WTC11 (cell line): ENCODE results near the gene SPEN. TPM values are rescaled to one million over a fixed set of nuclear protein-coding genes. Genes with fewer than 3 reads are reported as not detected.

Experiments
- ATAC-seq: fragments of 200-7000 bp; cut with Tn5 transposase; 2 replicates; pipeline ENCODE4 v1.10.0; 2021; ENCODE audit warnings: mild to moderate bottlenecking, moderate library complexity
- CTCF ChIA-PET: fragments of 300-600 bp; sonication (Branson Sonifier 250); formaldehyde crosslinking; loops from one replicate; lab custom pipeline; 2021; ENCODE audit warnings: antibody characterized with exemption; lab: Charles Lee
- POLR2A ChIA-PET: fragments of 350-600 bp; sonication (Branson Sonifier 250); formaldehyde crosslinking; loops from one replicate; lab custom pipeline; 2021; ENCODE audit warnings: antibody characterized with exemption; lab: Charles Lee
- DNase-seq: peaks from one replicate; pipeline ENCODE4 v3.0.0; 2021; ENCODE audit warnings: low spot score
- H3K27ac Mint-ChIP-seq: 2 replicates; pipeline ENCODE4 v1.8.0; 2021; ENCODE audit warnings: mixed read lengths
- H3K27me3 Mint-ChIP-seq: 2 replicates; pipeline ENCODE4 v1.8.0; 2021; ENCODE audit warnings: low read depth, mild to moderate bottlenecking, moderate library complexity, mixed read lengths
- H3K36me3 Mint-ChIP-seq: 2 replicates; pipeline ENCODE4 v1.8.0; 2021; ENCODE audit warnings: mixed read lengths
- H3K4me1 Mint-ChIP-seq: 2 replicates; pipeline ENCODE4 v1.8.0; 2022; ENCODE audit warnings: mixed read lengths
- H3K4me3 Mint-ChIP-seq: 2 replicates; pipeline ENCODE4 v1.8.0; 2021; ENCODE audit warnings: mild to moderate bottlenecking, moderate library complexity, mixed read lengths
- H3K9me3 Mint-ChIP-seq: 2 replicates; pipeline ENCODE4 v1.8.0; 2021; ENCODE audit warnings: mixed read lengths
- ARID4B ChIP-seq: sonication (generic); formaldehyde crosslinking; IDR thresholded peaks from 2 replicates; pipeline ENCODE4 v1.8.0; 2023; ENCODE audit warnings: missing genetic modification reagents, mild to moderate bottlenecking, borderline replicate concordance
- CDX4 ChIP-seq: fragments of 250-450 bp; sonication (Bioruptor Pico); IDR thresholded peaks from 2 replicates; pipeline ENCODE4 v1.9.0; 2021; ENCODE audit warnings: moderate library complexity, mild to moderate bottlenecking, inconsistent platforms, borderline replicate concordance
- E2F1 ChIP-seq: sonication (generic); formaldehyde crosslinking; IDR thresholded peaks from 2 replicates; pipeline ENCODE4 v1.8.0; 2022; ENCODE audit warnings: mild to moderate bottlenecking, missing genetic modification reagents
- ERG ChIP-seq: fragments of 250-450 bp; sonication (Bioruptor Pico); IDR thresholded peaks from 2 replicates; pipeline ENCODE4 v1.8.0; 2021; ENCODE audit warnings: mild to moderate bottlenecking
- GABPB1 ChIP-seq: sonication (generic); formaldehyde crosslinking; IDR thresholded peaks from 2 replicates; pipeline ENCODE4 v1.8.1; 2023; ENCODE audit warnings: mild to moderate bottlenecking, missing genetic modification reagents
- JAZF1 ChIP-seq: fragments of 250-450 bp; sonication (Bioruptor Pico); IDR thresholded peaks from 2 replicates; pipeline ENCODE4 v1.9.0; 2021; ENCODE audit warnings: moderate library complexity, mild to moderate bottlenecking, inconsistent platforms
- MXD4 ChIP-seq: fragments of 250-450 bp; sonication (Bioruptor Pico); IDR thresholded peaks from 2 replicates; pipeline ENCODE4 v1.8.0; 2021; ENCODE audit warnings: mild to moderate bottlenecking, moderate library complexity, borderline replicate concordance
- NR3C1 ChIP-seq: sonication (generic); formaldehyde crosslinking; conservative IDR thresholded peaks from 2 replicates; pipeline ENCODE4 v1.8.1; 2023; ENCODE audit warnings: low read depth, mild to moderate bottlenecking, missing genetic modification reagents
- RELA ChIP-seq: sonication (generic); formaldehyde crosslinking; IDR thresholded peaks from 2 replicates; pipeline ENCODE4 v1.8.1; 2022; ENCODE audit warnings: missing genetic modification reagents, mild to moderate bottlenecking, borderline replicate concordance
- SP1 ChIP-seq: sonication (generic); formaldehyde crosslinking; conservative IDR thresholded peaks from 2 replicates; pipeline ENCODE4 v1.8.1; 2022; ENCODE audit warnings: missing genetic modification reagents
- ZBTB21 ChIP-seq: sonication (generic); formaldehyde crosslinking; IDR thresholded peaks from 2 replicates; pipeline ENCODE4 v1.8.1; 2023; ENCODE audit warnings: mild to moderate bottlenecking, missing genetic modification reagents, borderline replicate concordance
- ZMAT4 ChIP-seq: fragments of 250-450 bp; sonication (Bioruptor Pico); IDR thresholded peaks from 2 replicates; pipeline ENCODE4 v1.9.0; 2021; ENCODE audit warnings: mild to moderate bottlenecking
- ZNF317 ChIP-seq: sonication (generic); formaldehyde crosslinking; IDR thresholded peaks from 2 replicates; pipeline ENCODE4 v1.8.1; 2023; ENCODE audit warnings: low read depth, mild to moderate bottlenecking, moderate library complexity, missing genetic modification reagents, borderline replicate concordance
- ZNF416 ChIP-seq: fragments of 250-450 bp; sonication (Bioruptor Pico); IDR thresholded peaks from 2 replicates; pipeline ENCODE4 v1.9.0; 2021; ENCODE audit warnings: mild to moderate bottlenecking, inconsistent platforms
- ZNF423 ChIP-seq: fragments of 250-450 bp; sonication (Bioruptor Pico); IDR thresholded peaks from 2 replicates; pipeline ENCODE4 v2.1.2; 2022; ENCODE audit warnings: mild to moderate bottlenecking, moderate library complexity
- total RNA-seq: library from RNA; stranded (reverse); gene quantifications from 3 replicates; pipeline ENCODE4 v1.2.3, GENCODE V29; 2021
- TF ChIP-seq, protein P1 (sequence below): sonication (generic); formaldehyde crosslinking; IDR thresholded peaks from 2 replicates; pipeline ENCODE4 v1.8.1; 2023; ENCODE audit warnings: mild to moderate bottlenecking, missing genetic modification reagents
- TF ChIP-seq, protein P2 (sequence below): sonication (generic); formaldehyde crosslinking; IDR thresholded peaks from 2 replicates; pipeline ENCODE4 v1.8.0; 2022; ENCODE audit warnings: mild to moderate bottlenecking, missing genetic modification reagents
- TF ChIP-seq, protein P3 (sequence below): fragments of 250-450 bp; sonication (Bioruptor Pico); conservative IDR thresholded peaks from 2 replicates; pipeline ENCODE4 v1.9.0; 2021; ENCODE audit warnings: mild to moderate bottlenecking
- TF ChIP-seq, protein P4 (sequence below): sonication (generic); formaldehyde crosslinking; IDR thresholded peaks from 2 replicates; pipeline ENCODE4 v1.8.1; 2023; ENCODE audit warnings: mild to moderate bottlenecking, missing genetic modification reagents

The SPEN gene
- total RNA-seq, 1 experiment from 2014 or later = 48.8 TPM

DNA sequence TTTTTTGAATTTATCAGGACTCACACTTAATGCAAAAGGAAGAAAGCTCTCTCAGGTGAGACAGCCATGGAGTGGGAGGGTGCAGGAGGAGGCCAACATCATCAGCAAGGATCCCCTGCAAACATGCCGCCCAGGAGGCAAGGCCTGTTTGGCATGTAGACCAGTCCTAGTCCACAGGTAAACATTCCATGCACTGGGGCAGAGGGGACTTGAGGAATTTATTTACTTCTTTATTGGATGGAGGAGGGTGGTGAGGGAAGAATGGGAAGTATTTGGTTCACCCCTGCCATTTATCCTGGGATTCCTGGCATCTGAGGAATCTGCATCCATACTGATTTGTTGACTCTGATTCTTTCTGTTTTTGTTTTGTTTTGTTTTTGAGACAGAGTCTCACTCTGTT lies 38.6 kb upstream of the SPEN start (continued):
- TF ChIP-seq, protein P1, sequence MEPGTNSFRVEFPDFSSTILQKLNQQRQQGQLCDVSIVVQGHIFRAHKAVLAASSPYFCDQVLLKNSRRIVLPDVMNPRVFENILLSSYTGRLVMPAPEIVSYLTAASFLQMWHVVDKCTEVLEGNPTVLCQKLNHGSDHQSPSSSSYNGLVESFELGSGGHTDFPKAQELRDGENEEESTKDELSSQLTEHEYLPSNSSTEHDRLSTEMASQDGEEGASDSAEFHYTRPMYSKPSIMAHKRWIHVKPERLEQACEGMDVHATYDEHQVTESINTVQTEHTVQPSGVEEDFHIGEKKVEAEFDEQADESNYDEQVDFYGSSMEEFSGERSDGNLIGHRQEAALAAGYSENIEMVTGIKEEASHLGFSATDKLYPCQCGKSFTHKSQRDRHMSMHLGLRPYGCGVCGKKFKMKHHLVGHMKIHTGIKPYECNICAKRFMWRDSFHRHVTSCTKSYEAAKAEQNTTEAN (CRISPR knock-in tag) = no peak
- TF ChIP-seq RELA (CRISPR knock-in tag) (no peak), ZBTB21 (CRISPR knock-in tag) (no peak), ZNF317 (CRISPR knock-in tag) (no peak)

DNA sequence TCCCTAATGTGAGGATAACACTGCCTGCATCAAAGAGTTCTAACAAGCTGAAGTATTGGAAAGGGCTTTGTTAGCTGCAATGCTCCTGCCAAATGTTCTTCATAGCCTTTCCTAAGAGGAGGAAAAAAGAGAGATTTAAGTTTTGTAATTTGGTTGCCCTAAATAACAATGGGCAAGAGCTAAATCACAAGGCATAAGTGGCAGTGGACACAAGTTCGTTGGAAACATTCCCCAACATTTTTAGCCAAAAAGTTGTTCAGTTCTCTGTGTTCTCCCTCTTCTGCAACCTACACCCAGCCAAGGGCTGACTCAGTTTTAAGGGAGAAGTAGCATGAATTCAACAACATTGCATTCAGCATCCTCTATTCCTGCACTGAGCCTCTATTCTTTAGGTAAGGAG lies 37.4 kb upstream of the SPEN start:
- TF ChIP-seq NR3C1 (CRISPR knock-in tag) (no peak), ZMAT4 (no peak), SP1 (CRISPR knock-in tag) (no peak), MXD4 (CRISPR knock-in tag) (no peak), ZNF423 (CRISPR knock-in tag) (no peak), JAZF1 (CRISPR knock-in tag) (no peak), E2F1 (CRISPR knock-in tag) (no peak), CDX4 (CRISPR knock-in tag) (no peak)
- TF ChIP-seq, protein P2, sequence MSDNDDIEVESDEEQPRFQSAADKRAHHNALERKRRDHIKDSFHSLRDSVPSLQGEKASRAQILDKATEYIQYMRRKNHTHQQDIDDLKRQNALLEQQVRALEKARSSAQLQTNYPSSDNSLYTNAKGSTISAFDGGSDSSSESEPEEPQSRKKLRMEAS (CRISPR knock-in tag) = no peak
- TF ChIP-seq, protein P3, sequence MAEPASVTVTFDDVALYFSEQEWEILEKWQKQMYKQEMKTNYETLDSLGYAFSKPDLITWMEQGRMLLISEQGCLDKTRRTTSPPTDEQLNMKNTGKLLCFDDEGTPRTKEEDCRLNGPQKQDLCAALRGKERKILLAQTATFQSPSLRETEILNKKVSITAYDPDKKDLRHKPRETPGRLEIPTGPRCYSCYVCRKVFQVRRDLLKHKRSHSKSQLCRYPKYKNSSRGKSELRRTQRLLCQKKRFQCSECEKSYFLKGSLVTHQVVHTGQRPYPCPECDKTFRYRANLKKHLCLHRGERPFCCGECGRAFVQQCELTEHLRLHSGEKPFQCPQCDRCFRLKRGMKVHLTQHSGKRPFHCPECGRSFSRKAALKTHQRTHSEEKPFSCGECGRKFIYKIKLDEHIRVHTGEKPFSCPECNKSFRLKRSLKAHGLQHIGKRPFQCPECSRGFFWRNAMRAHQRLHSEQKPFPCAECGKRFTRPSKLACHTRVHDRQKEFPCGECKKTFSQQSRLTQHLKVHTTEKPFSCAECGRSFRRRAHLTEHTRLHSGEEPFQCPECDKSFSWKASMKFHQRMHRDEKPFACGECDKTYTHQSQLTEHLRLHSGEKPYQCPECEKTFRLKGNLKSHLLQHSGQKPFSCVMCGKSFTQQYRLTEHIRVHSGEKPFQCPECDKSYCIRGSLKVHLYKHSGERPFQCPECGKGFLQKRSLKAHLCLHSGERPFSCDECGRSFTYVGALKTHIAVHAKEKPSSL = no peak
- TF ChIP-seq, all 79 proteins: peak for 0
- ATAC-seq (no peak), DNase-seq (no peak)
- peaks cover 5% of the 10 kb centered on the region for H3K4me1 Mint-ChIP-seq
- no peaks in the 10 kb centered on the region for H3K36me3 Mint-ChIP-seq
- H3K4me3 Mint-ChIP-seq = no peak overlapping the region
- H3K9me3 Mint-ChIP-seq = no peaks in the 10 kb centered on the region
- H3K27me3 Mint-ChIP-seq = no peaks in the 10 kb centered on the region; the same call in 1 of the 2 replicates
- H3K27ac Mint-ChIP-seq = no peak overlapping the region
- ChIA-PET CTCF (interaction anchor here (1.0 to 1.8 kb wide), 2 partner anchors 19 to 269 kb away, joined by 3 to 4 read pairs; no protein-coding TSS in a partner anchor), POLR2A (interaction anchor here (1.4 kb wide), 1 partner anchor 8 kb away, joined by 3 read pairs; no protein-coding TSS in a partner anchor)

GRCh38 chr1:15816674-15817073 lies 30.8 kb upstream of the SPEN start:
- H3K36me3 Mint-ChIP-seq = no peaks in the 10 kb centered on the region
- no peak overlapping the region for H3K4me3 Mint-ChIP-seq
- CTCF ChIA-PET = interaction anchor here (0.9 to 2.4 kb wide), 5 partner anchors 10 to 109 kb away, joined by 3 to 32 read pairs (median 19); no protein-coding TSS in a partner anchor
- peaks cover 5% of the 10 kb centered on the region for H3K4me1 Mint-ChIP-seq
- H3K9me3 Mint-ChIP-seq = no peaks in the 10 kb centered on the region
- POLR2A ChIA-PET = no interaction called here
- H3K27me3 Mint-ChIP-seq = no peaks in the 10 kb centered on the region
- DNase-seq = no peak
- ATAC-seq = no peak
- H3K27ac Mint-ChIP-seq = 0 out of 2 replicates have a peak overlapping the region, but pooled peaks have one; percentile 30
- TF ChIP-seq, protein P4, sequence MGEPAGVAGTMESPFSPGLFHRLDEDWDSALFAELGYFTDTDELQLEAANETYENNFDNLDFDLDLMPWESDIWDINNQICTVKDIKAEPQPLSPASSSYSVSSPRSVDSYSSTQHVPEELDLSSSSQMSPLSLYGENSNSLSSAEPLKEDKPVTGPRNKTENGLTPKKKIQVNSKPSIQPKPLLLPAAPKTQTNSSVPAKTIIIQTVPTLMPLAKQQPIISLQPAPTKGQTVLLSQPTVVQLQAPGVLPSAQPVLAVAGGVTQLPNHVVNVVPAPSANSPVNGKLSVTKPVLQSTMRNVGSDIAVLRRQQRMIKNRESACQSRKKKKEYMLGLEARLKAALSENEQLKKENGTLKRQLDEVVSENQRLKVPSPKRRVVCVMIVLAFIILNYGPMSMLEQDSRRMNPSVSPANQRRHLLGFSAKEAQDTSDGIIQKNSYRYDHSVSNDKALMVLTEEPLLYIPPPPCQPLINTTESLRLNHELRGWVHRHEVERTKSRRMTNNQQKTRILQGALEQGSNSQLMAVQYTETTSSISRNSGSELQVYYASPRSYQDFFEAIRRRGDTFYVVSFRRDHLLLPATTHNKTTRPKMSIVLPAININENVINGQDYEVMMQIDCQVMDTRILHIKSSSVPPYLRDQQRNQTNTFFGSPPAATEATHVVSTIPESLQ (CRISPR knock-in tag) = no peak
- TF ChIP-seq ARID4B (CRISPR knock-in tag) = no peak
- TF ChIP-seq GABPB1 (CRISPR knock-in tag) = no peak
- no peak for TF ChIP-seq ERG (CRISPR knock-in tag)
- no peak for TF ChIP-seq ZNF416
